Type B pancreatic cell (in vitro differentiated cells): Measurements from ENCODE around the gene NKRF. TPM values are rescaled to one million over a fixed set of nuclear protein-coding genes. Genes with fewer than 3 reads are reported as not detected.
"Not testable (repeated sequence)": the region's sequence is repeated elsewhere in the genome, so short reads cannot be mapped to it uniquely, and the experiment has no call there.

Source experiments
- DNase-seq: peaks from one replicate; pipeline ENCODE4 v3.0.0; 2021; ENCODE audit warnings: mixed read lengths; ENCODE audit not compliant: unreplicated experiment; ENCODE audit errors: extremely low spot score
- H3K27ac Mint-ChIP-seq: 2 replicates; pipeline ENCODE4 v1.8.0; 2021; ENCODE audit warnings: mild to moderate bottlenecking, mixed read lengths
- H3K27me3 Mint-ChIP-seq: 2 replicates; pipeline ENCODE4 v1.8.0; 2021; ENCODE audit warnings: mixed read lengths
- H3K36me3 Mint-ChIP-seq: 2 replicates; pipeline ENCODE4 v1.8.0; 2021; ENCODE audit warnings: mixed read lengths
- H3K4me1 Mint-ChIP-seq: one replicate; pipeline ENCODE4 v1.8.0; 2021; ENCODE audit warnings: mixed read lengths; ENCODE audit not compliant: unreplicated experiment
- H3K4me3 Mint-ChIP-seq: 2 replicates; pipeline ENCODE4 v1.8.0; 2021; ENCODE audit warnings: mild to moderate bottlenecking, mixed read lengths
- H3K9me3 Mint-ChIP-seq: 2 replicates; pipeline ENCODE4 v1.8.0; 2021; ENCODE audit warnings: mixed read lengths
- total RNA-seq: library from RNA; stranded (reverse); gene quantifications from 2 replicates; pipeline ENCODE4 v1.2.1, GENCODE V29; 2021; ENCODE audit warnings: low replicate concordance
- TF ChIP-seq, protein P1 (sequence below): fragments of 200-600 bp; sonication (generic); conservative IDR thresholded peaks from 2 replicates; pipeline ENCODE4 v1.5.0; 2021; ENCODE audit warnings: antibody characterized with exemption, mild to moderate bottlenecking

NKRF gene
- total RNA-seq, 1 donor from 2014 or later, result 11.0 TPM

DNA sequence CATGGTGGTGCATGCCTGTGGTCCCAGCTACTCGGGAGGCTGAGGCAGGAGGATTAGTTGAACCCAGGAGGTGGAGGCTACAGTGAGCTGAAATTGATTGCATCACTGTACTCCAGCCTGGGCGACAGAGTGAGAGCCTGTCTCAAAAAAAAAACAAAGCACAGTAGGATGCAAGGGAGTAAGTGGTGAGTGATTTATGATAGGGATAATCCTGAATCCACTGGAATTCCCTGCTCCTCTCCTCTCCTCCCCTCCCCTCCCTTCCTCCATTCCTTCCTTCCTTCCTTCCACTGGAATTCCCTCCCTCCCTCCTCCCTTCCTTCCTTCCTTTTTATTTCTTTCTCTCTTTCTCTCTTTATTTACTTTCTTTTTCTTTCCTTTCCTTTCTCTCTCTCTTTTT is 40.9 kb upstream of the NKRF start:
- Mint-ChIP-seq H3K27me3 (no peaks in the 10 kb centered on the region), H3K9me3 (no peaks in the 10 kb centered on the region), H3K4me1 (no peaks in the 10 kb centered on the region), H3K4me3 (no peak overlapping the region), H3K36me3 (no peaks in the 10 kb centered on the region), H3K27ac (no peak overlapping the region)
- TF ChIP-seq, protein P1, sequence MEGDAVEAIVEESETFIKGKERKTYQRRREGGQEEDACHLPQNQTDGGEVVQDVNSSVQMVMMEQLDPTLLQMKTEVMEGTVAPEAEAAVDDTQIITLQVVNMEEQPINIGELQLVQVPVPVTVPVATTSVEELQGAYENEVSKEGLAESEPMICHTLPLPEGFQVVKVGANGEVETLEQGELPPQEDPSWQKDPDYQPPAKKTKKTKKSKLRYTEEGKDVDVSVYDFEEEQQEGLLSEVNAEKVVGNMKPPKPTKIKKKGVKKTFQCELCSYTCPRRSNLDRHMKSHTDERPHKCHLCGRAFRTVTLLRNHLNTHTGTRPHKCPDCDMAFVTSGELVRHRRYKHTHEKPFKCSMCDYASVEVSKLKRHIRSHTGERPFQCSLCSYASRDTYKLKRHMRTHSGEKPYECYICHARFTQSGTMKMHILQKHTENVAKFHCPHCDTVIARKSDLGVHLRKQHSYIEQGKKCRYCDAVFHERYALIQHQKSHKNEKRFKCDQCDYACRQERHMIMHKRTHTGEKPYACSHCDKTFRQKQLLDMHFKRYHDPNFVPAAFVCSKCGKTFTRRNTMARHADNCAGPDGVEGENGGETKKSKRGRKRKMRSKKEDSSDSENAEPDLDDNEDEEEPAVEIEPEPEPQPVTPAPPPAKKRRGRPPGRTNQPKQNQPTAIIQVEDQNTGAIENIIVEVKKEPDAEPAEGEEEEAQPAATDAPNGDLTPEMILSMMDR, result no peak
- no peak for DNase-seq

DNA sequence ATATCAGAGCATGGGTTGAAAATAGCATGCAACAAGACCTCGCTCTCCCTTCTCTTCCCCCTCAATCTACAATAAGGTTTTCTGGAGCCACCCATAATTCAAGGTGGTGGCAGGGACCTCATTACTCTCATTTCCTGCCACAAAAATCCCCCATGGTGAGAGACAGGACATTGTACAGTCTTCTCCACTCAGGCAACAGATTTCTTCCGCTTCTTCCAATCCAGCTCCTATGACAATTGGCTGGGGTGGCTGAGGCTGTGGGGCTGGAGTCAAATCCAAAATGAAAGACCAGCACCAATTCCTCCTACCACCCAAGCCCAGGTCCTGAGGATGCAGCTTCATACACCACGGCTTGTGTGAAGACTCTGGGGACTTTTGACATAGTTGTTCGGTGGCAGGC is 40.3 kb upstream of the NKRF start:
- Mint-ChIP-seq H3K27ac (no peak overlapping the region), H3K36me3 (no peaks in the 10 kb centered on the region), H3K9me3 (no peaks in the 10 kb centered on the region), H3K4me1 (no peaks in the 10 kb centered on the region), H3K4me3 (no peak overlapping the region), H3K27me3 (no peaks in the 10 kb centered on the region)
- no peak for DNase-seq
- TF ChIP-seq, protein P1, result no peak

DNA sequence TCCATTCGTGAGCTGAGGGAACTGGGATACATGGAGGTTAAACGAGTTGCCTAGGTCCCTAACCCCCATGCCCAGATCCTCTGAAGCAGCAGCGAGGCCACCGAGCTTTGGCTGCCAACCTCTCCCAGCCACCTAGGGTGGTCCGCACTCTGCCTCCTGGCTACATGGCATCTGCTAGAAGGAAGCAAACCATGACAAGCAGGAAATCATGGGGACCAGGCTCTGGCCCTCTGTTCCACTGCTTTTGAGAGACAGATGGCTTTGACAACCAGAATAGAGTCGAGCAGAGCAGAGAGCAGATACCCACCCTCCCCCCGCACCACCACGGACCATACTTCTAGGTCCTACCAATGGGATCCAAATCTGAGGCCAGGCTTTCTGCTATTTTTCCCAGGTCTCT is 37.5 kb upstream of the NKRF start:
- DNase-seq, result no peak
- Mint-ChIP-seq H3K27me3 (no peaks in the 10 kb centered on the region), H3K27ac (no peak overlapping the region), H3K4me3 (no peak overlapping the region), H3K4me1 (no peaks in the 10 kb centered on the region), H3K36me3 (no peaks in the 10 kb centered on the region), H3K9me3 (no peaks in the 10 kb centered on the region)
- TF ChIP-seq, protein P1, result no peak

DNA sequence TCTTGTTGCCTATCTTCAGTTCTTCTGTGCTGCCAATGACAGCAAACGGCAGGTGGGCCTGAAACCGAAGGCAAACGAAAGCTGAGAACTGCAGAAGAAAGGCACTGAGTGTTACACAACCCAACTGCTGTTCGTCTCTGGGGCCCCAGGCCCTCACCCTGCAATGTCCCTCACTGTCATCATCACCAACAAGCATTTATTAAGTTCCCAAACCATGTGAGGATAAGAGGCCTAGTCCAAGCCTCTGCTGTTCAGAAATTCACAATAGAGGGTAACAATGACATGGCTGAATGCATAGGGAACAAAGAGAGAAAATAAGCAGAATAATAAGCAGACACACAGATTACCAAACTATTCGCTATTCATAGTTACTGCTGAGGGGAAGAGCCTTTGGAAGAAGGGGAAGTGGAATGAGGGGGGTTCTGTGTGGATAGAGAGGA is 34.5 kb upstream of the NKRF start:
- Mint-ChIP-seq H3K4me3 (no peak overlapping the region), H3K4me1 (no peaks in the 10 kb centered on the region), H3K27me3 (no peaks in the 10 kb centered on the region), H3K27ac (no peak overlapping the region), H3K9me3 (no peaks in the 10 kb centered on the region), H3K36me3 (peaks cover 3% of the 10 kb centered on the region)
- TF ChIP-seq, protein P1, result no peak
- DNase-seq, result no peak

DNA sequence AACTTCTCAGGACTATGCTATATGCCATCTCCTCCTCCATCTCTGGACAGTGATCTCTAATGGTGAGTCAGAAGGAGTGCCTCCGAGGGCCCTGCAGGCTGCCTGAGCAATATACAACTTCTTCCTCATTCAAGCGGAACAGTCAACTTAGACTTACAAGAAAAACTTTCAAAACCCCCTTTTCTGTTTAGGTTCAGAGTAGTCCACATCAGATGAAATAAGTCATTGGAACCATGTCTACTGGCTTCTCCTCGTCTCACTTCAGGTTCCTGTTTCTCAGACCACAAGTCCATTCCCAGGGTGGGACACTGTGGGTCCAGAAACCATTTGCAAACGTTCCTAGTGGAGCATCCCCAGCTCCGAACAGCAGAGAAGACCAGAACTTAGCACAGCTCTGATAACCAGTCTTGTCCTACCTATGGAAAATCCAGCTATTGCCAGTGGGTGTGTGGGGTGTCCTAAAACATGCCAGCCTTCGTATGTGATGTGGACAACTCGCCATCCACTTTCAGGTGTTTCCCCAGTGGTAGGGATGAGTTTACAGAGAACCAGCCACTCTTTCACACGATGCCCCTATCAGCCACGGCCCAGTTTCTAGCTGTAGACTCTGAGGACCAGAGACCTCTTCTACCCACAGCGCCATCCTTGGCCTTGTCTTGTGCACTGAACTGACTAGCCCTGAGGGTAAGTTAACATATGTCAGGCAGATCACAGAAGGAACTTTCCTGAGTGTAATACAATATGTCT is 32.7 kb upstream of the NKRF start:
- Mint-ChIP-seq H3K9me3 (no peaks in the 10 kb centered on the region), H3K4me1 (no peaks in the 10 kb centered on the region), H3K36me3 (peaks cover 3% of the 10 kb centered on the region), H3K27ac (no peak overlapping the region), H3K4me3 (no peak overlapping the region), H3K27me3 (no peaks in the 10 kb centered on the region)
- TF ChIP-seq, protein P1, result no peak
- no peak for DNase-seq

DNA sequence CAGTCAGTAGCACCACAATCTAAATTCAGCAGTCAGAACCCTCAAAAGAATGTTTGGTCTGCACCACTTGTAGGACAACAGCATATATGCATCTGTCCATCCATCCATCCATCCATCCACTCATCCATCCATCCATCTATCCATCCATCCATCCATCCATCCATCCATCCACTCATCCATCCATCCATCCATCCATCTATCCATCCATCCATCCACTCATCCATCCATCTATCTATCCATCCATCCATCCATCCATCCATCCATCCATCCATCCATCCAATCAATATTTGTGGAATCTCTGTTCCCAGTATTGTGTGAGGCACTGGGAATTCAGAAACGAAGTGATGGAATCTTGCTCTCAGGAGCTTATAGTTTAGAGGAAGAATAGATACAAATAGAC is 31.2 kb upstream of the NKRF start:
- DNase-seq, H3K9me3 Mint-ChIP-seq, H3K4me1 Mint-ChIP-seq, H3K27me3 Mint-ChIP-seq, H3K27ac Mint-ChIP-seq, H3K4me3 Mint-ChIP-seq: not testable (repeated sequence)
- H3K36me3 Mint-ChIP-seq, result peaks cover 11% of the 10 kb centered on the region
